ENCODE results near the gene ADGRB3.

ADGRB3 gene

GRCh38 chr6:69044534-69044933 is 409.5 kb downstream of the ADGRB3 start:
- H3K9ac ChIP-seq (ENCODE audit: low read depth, low read length, poor library complexity) = no peak overlapping the region
- H3K27ac ChIP-seq (replicated peaks; ENCODE audit: low read length) = no peak overlapping the region
- H3K4me1 ChIP-seq (ENCODE audit: control insufficient read depth in 2 of 2, insufficient read depth in 1 of 2, low read depth in 1 of 2, low read length in 2 of 2) = no peaks in the 10 kb centered on the region
- H3K14ac ChIP-seq (ENCODE audit: low read length) = no peak overlapping the region
- H2AK5ac ChIP-seq (ENCODE audit: low read depth, low read length) = no peak overlapping the region
- H3K79me1 ChIP-seq (ENCODE audit: low read depth, low read length) = no peaks in the 10 kb centered on the region
- no peak overlapping the region for H4K8ac ChIP-seq (ENCODE audit: low read depth, low read length)
- no peaks in the 10 kb centered on the region for H3K9me3 ChIP-seq (replicated peaks in 1 of 2; ENCODE audit: control insufficient read depth in 2 of 2, insufficient read depth in 1 of 2, low read depth in 1 of 2, low read length in 2 of 2)
- H3K36me3 ChIP-seq (replicated peaks in 1 of 2; ENCODE audit: control insufficient read depth in 2 of 2, insufficient read depth in 2 of 2, low read length in 2 of 2) = no peaks in the 10 kb centered on the region
- H3K4me2 ChIP-seq (ENCODE audit: insufficient read depth, low read length, poor library complexity, severe bottlenecking) = no peak overlapping the region
- H3K4ac ChIP-seq (ENCODE audit: low read length) = no peak overlapping the region
- no peak overlapping the region for H3K4me3 ChIP-seq (ENCODE audit: low read length in 2 of 2)
- no peak overlapping the region for H3K23ac ChIP-seq (ENCODE audit: low read depth, low read length, poor library complexity)
- H4K91ac ChIP-seq (ENCODE audit: low read depth, low read length, poor library complexity) = no peak overlapping the region
- H2BK5ac ChIP-seq (ENCODE audit: low read length) = no peak overlapping the region
- H2BK12ac ChIP-seq (ENCODE audit: low read length) = no peak overlapping the region
- no peak for DNase-seq (ENCODE audit: low spot score)
- H2BK120ac ChIP-seq (ENCODE audit: low read depth, low read length) = no peak overlapping the region
- H3K18ac ChIP-seq (ENCODE audit: low read length) = no peak overlapping the region
- H3K27me3 ChIP-seq (ENCODE audit: control insufficient read depth in 3 of 3, insufficient read depth in 3 of 3, low read depth in 1 of 3, low read length in 3 of 3) = no peaks in the 10 kb centered on the region
- no peak overlapping the region for H2AFZ ChIP-seq (ENCODE audit: low read length)
- no peak overlapping the region for H2BK15ac ChIP-seq (ENCODE audit: low read length)
- WGBS, 2 donors (ENCODE audit: extremely low coverage in 2 of 2, insufficient read length in 2 of 2, insufficient replicate concordance in 1 of 2) = no CpG with 5 or more reads among the region's 3 CpGs

- DNase-seq (ENCODE audit: low spot score) = no peak
- Histone ChIP-seq H3K23ac (ENCODE audit: low read depth, low read length, poor library complexity) (no peak overlapping the region), H3K27me3 (ENCODE audit: control insufficient read depth in 3 of 3, insufficient read depth in 3 of 3, low read depth in 1 of 3, low read length in 3 of 3) (no peaks in the 10 kb centered on the region), H3K4me1 (ENCODE audit: control insufficient read depth in 2 of 2, insufficient read depth in 1 of 2, low read depth in 1 of 2, low read length in 2 of 2) (no peaks in the 10 kb centered on the region), H2BK15ac (ENCODE audit: low read length) (no peak overlapping the region), H3K27ac (replicated peaks; ENCODE audit: low read length) (no peak overlapping the region), H2AFZ (ENCODE audit: low read length) (no peak overlapping the region), H3K9me3 (replicated peaks in 1 of 2; ENCODE audit: control insufficient read depth in 2 of 2, insufficient read depth in 1 of 2, low read depth in 1 of 2, low read length in 2 of 2) (no peaks in the 10 kb centered on the region), H2AK5ac (ENCODE audit: low read depth, low read length) (no peak overlapping the region), H3K36me3 (replicated peaks in 1 of 2; ENCODE audit: control insufficient read depth in 2 of 2, insufficient read depth in 2 of 2, low read length in 2 of 2) (no peaks in the 10 kb centered on the region), H3K4ac (ENCODE audit: low read length) (no peak overlapping the region), H3K79me1 (ENCODE audit: low read depth, low read length) (no peaks in the 10 kb centered on the region), H4K8ac (ENCODE audit: low read depth, low read length) (no peak overlapping the region), H3K4me2 (ENCODE audit: insufficient read depth, low read length, poor library complexity, severe bottlenecking) (no peak overlapping the region), H2BK5ac (ENCODE audit: low read length) (no peak overlapping the region), H2BK120ac (ENCODE audit: low read depth, low read length) (no peak overlapping the region), H3K4me3 (ENCODE audit: low read length in 2 of 2) (no peak overlapping the region), H4K91ac (ENCODE audit: low read depth, low read length, poor library complexity) (no peak overlapping the region), H2BK12ac (ENCODE audit: low read length) (no peak overlapping the region), H3K9ac (ENCODE audit: low read depth, low read length, poor library complexity) (no peak overlapping the region), H3K18ac (ENCODE audit: low read length) (no peak overlapping the region), H3K14ac (ENCODE audit: low read length) (no peak overlapping the region)
- no CpG with 5 or more reads among the region's 1 CpG for WGBS, 2 donors (ENCODE audit: extremely low coverage in 2 of 2, insufficient read length in 2 of 2, insufficient replicate concordance in 1 of 2)
Observed at GRCh38 chr6:69059413-69059812, 424.3 kb downstream of the ADGRB3 start.

- no peak for DNase-seq (ENCODE audit: low spot score)
- Histone ChIP-seq H3K4me2 (ENCODE audit: insufficient read depth, low read length, poor library complexity, severe bottlenecking) (no peak overlapping the region), H3K27me3 (ENCODE audit: control insufficient read depth in 3 of 3, insufficient read depth in 3 of 3, low read depth in 1 of 3, low read length in 3 of 3) (no peaks in the 10 kb centered on the region), H3K4me3 (ENCODE audit: low read length in 2 of 2) (no peak overlapping the region), H2BK12ac (ENCODE audit: low read length) (no peak overlapping the region), H3K9ac (ENCODE audit: low read depth, low read length, poor library complexity) (no peak overlapping the region), H3K79me1 (ENCODE audit: low read depth, low read length) (no peaks in the 10 kb centered on the region), H2BK15ac (ENCODE audit: low read length) (no peak overlapping the region), H3K36me3 (replicated peaks in 1 of 2; ENCODE audit: control insufficient read depth in 2 of 2, insufficient read depth in 2 of 2, low read length in 2 of 2) (no peaks in the 10 kb centered on the region), H3K14ac (ENCODE audit: low read length) (no peak overlapping the region), H3K23ac (ENCODE audit: low read depth, low read length, poor library complexity) (no peak overlapping the region), H3K4me1 (ENCODE audit: control insufficient read depth in 2 of 2, insufficient read depth in 1 of 2, low read depth in 1 of 2, low read length in 2 of 2) (no peaks in the 10 kb centered on the region), H3K4ac (ENCODE audit: low read length) (no peak overlapping the region), H4K8ac (ENCODE audit: low read depth, low read length) (no peak overlapping the region), H2AK5ac (ENCODE audit: low read depth, low read length) (no peak overlapping the region), H3K9me3 (replicated peaks in 1 of 2; ENCODE audit: control insufficient read depth in 2 of 2, insufficient read depth in 1 of 2, low read depth in 1 of 2, low read length in 2 of 2) (no peaks in the 10 kb centered on the region), H4K91ac (ENCODE audit: low read depth, low read length, poor library complexity) (no peak overlapping the region), H2BK120ac (ENCODE audit: low read depth, low read length) (no peak overlapping the region), H2BK5ac (ENCODE audit: low read length) (no peak overlapping the region), H3K27ac (replicated peaks; ENCODE audit: low read length) (no peak overlapping the region), H2AFZ (ENCODE audit: low read length) (no peak overlapping the region), H3K18ac (ENCODE audit: low read length) (no peak overlapping the region)
- WGBS, 2 donors (ENCODE audit: extremely low coverage in 2 of 2, insufficient read length in 2 of 2, insufficient replicate concordance in 1 of 2) = no CpG with 5 or more reads among the region's 4 CpGs
Observed at GRCh38 chr6:69061066-69061465, 426.0 kb downstream of the ADGRB3 start.

GRCh38 chr6:69063401-69063800 is 428.3 kb downstream of the ADGRB3 start:
- Histone ChIP-seq H3K4ac (ENCODE audit: low read length) (no peak overlapping the region), H3K27me3 (ENCODE audit: control insufficient read depth in 3 of 3, insufficient read depth in 3 of 3, low read depth in 1 of 3, low read length in 3 of 3) (no peaks in the 10 kb centered on the region), H3K27ac (replicated peaks; ENCODE audit: low read length) (no peak overlapping the region), H4K8ac (ENCODE audit: low read depth, low read length) (no peak overlapping the region), H2BK15ac (ENCODE audit: low read length) (no peak overlapping the region), H2AFZ (ENCODE audit: low read length) (no peak overlapping the region), H3K14ac (ENCODE audit: low read length) (no peak overlapping the region), H3K36me3 (replicated peaks in 1 of 2; ENCODE audit: control insufficient read depth in 2 of 2, insufficient read depth in 2 of 2, low read length in 2 of 2) (no peaks in the 10 kb centered on the region), H3K4me3 (ENCODE audit: low read length in 2 of 2) (no peak overlapping the region), H3K18ac (ENCODE audit: low read length) (no peak overlapping the region), H2BK120ac (ENCODE audit: low read depth, low read length) (no peak overlapping the region), H2BK5ac (ENCODE audit: low read length) (no peak overlapping the region), H3K4me2 (ENCODE audit: insufficient read depth, low read length, poor library complexity, severe bottlenecking) (no peak overlapping the region), H3K23ac (ENCODE audit: low read depth, low read length, poor library complexity) (no peak overlapping the region), H2AK5ac (ENCODE audit: low read depth, low read length) (no peak overlapping the region), H4K91ac (ENCODE audit: low read depth, low read length, poor library complexity) (no peak overlapping the region), H2BK12ac (ENCODE audit: low read length) (no peak overlapping the region), H3K79me1 (ENCODE audit: low read depth, low read length) (no peaks in the 10 kb centered on the region), H3K9me3 (replicated peaks in 1 of 2; ENCODE audit: control insufficient read depth in 2 of 2, insufficient read depth in 1 of 2, low read depth in 1 of 2, low read length in 2 of 2) (no peaks in the 10 kb centered on the region), H3K9ac (ENCODE audit: low read depth, low read length, poor library complexity) (no peak overlapping the region), H3K4me1 (ENCODE audit: control insufficient read depth in 2 of 2, insufficient read depth in 1 of 2, low read depth in 1 of 2, low read length in 2 of 2) (no peaks in the 10 kb centered on the region)
- WGBS, 2 donors (ENCODE audit: extremely low coverage in 2 of 2, insufficient read length in 2 of 2, insufficient replicate concordance in 1 of 2) = no CpG with 5 or more reads among the region's 2 CpGs
- no peak for DNase-seq (ENCODE audit: low spot score)

Data from neuronal stem cell (in vitro differentiated cells).